T-cell (primary cell): Measurements from ENCODE around the gene ANKRD1. TPM values are rescaled to one million over a fixed set of nuclear protein-coding genes. Genes with fewer than 3 reads are reported as not detected.
A peak's percentile ranks its signal among the peaks of the same experiment; 100 is the strongest.
"Not testable (repeated sequence)": the region's sequence is repeated elsewhere in the genome, so short reads cannot be mapped to it uniquely, and the experiment has no call there.

Experiments
- ATAC-seq, 4 experiments: fragments of 200-7000 bp in 3 of 4; fragments of 150-1000 bp in 1 of 4; cut with Tn5 transposase; replicated peaks in 1 of 4; 1 replicate in 3 of 4; 2 replicates in 1 of 4; pipeline ENCODE4 v1.10.0; 2021; ENCODE audit warnings: moderate library complexity in 3 of 4, mild to moderate bottlenecking in 2 of 4, moderate number of reproducible peaks in 1 of 4
- CTCF ChIA-PET, 2 donors: fragments of 300-600 bp; sonication (Branson Sonifier 250); formaldehyde crosslinking; loops; one replicate each; lab custom pipeline; 2022; ENCODE audit warnings: antibody characterized with exemption in 2 of 2; lab: Charles Lee
- POLR2A ChIA-PET, 2 donors: fragments of 300-600 bp; sonication (Branson Sonifier 250); formaldehyde crosslinking; loops; one replicate each; lab custom pipeline; 2022; ENCODE audit warnings: antibody characterized with exemption in 2 of 2; lab: Charles Lee
- DNase-seq, 35 experiments: peaks; one replicate each; pipeline versions ENCODE4 v3.0.0 to v3.0.0-alpha.2; 2013 to 2023
- H3K27ac ChIP-seq: one replicate; pipeline ENCODE4 v1.5.1; 2013; ENCODE audit warnings: low read length
- H3K27me3 ChIP-seq, 2 experiments: replicated peaks in 1 of 2; 1 replicate in 1 of 2; 2 replicates in 1 of 2; pipeline versions ENCODE4 v1.6.1 to v1.7.0; 2013; ENCODE audit warnings: low read length in 1 of 2, mixed read lengths in 1 of 2; ENCODE audit not compliant: control insufficient read depth in 2 of 2, insufficient read depth in 2 of 2; ENCODE audit errors: extremely low read depth in 1 of 2
- H3K36me3 ChIP-seq, 2 donors: 1 replicate in 1 of 2; 2 replicates in 1 of 2; pipeline versions ENCODE4 v1.6.1 to v1.7.0; 2013; ENCODE audit warnings: low read length in 1 of 2; ENCODE audit not compliant: control insufficient read depth in 2 of 2, insufficient read depth in 1 of 2; ENCODE audit errors: extremely low read depth in 1 of 2
- H3K4me1 ChIP-seq, 2 experiments: 1 replicate in 1 of 2; 2 replicates in 1 of 2; pipeline versions ENCODE4 v1.6.1 to v1.7.0; 2013; ENCODE audit warnings: low read length in 2 of 2, mixed read lengths in 1 of 2; ENCODE audit not compliant: insufficient read depth in 2 of 2, control insufficient read depth in 1 of 2; ENCODE audit errors: extremely low read depth in 1 of 2
- H3K4me3 ChIP-seq, 2 donors: 1 replicate in 1 of 2; 2 replicates in 1 of 2; pipeline versions ENCODE4 v1.5.1 to v1.7.0; 2013; ENCODE audit warnings: mild to moderate bottlenecking in 2 of 2, low read length in 1 of 2, moderate library complexity in 1 of 2; ENCODE audit not compliant: control insufficient read depth in 1 of 2; ENCODE audit errors: extremely low read depth in 1 of 2
- H3K9me3 ChIP-seq: 2 replicates; pipeline ENCODE4 v1.7.0; 2013
- H3K27ac Mint-ChIP-seq, 2 donors: one replicate each; pipeline ENCODE4 v1.8.0; 2020 to 2021; ENCODE audit warnings: mild to moderate bottlenecking in 2 of 2, mixed read lengths in 2 of 2
- H3K27me3 Mint-ChIP-seq, 2 donors: one replicate each; pipeline ENCODE4 v1.8.0; 2021 to 2022; ENCODE audit warnings: mixed read lengths in 2 of 2
- H3K36me3 Mint-ChIP-seq: one replicate; pipeline ENCODE4 v1.8.0; 2021; ENCODE audit warnings: mixed read lengths
- H3K4me1 Mint-ChIP-seq, 3 donors: one replicate each; pipeline ENCODE4 v1.8.0; 2020 to 2022; ENCODE audit warnings: mixed read lengths in 3 of 3, mild to moderate bottlenecking in 1 of 3
- H3K4me3 Mint-ChIP-seq, 3 donors: one replicate each; pipeline ENCODE4 v1.8.0; 2020 to 2022; ENCODE audit warnings: mild to moderate bottlenecking in 3 of 3, mixed read lengths in 3 of 3, moderate library complexity in 3 of 3
- H3K9me3 Mint-ChIP-seq, 3 donors: one replicate each; pipeline ENCODE4 v1.8.0; 2020 to 2022; ENCODE audit warnings: mixed read lengths in 3 of 3
- WGBS: methylation state at CpG from one replicate; pipeline ENCODE4 v1.1.5; 2013; ENCODE audit warnings: missing lambda C conversion rate; ENCODE audit not compliant: insufficient coverage; 5-methylcytosine and 5-hydroxymethylcytosine counted together
- total RNA-seq, 35 experiments: library from RNA in 6 of 35; stranded (reverse) in 6 of 35; fragments of 120-200 nt in 1 of 35; gene quantifications; one replicate each; pipeline versions ENCODE4 v1.2.1 to v1.2.4 and lab custom pipeline; 2013 to 2026

The ANKRD1 gene
- total RNA-seq, 5 donors from 2014 or later (not counting 1 experiment from before 2014, with no cell fraction given), result not detected

DNA sequence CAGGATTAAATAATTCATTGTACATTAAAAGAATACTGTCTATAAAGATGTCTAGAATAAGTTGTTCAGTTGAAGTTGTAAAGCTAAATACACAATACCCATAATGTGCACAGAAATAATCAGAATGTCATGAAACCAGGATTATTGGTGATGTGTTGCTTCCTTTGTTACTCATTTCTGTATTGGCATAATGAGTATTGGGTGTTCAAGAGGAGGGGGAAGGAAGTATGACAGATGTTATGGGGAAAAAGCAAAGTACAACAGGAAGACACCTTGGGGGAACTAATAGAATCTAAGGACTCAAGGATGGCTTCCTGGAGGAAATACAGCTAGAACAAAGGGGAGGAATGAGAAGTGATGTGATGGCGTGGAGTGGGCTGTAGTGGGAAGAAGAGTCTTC, 15.0 kb downstream of the ANKRD1 start:
- no peak overlapping the region for H3K4me3 ChIP-seq
- WGBS, result 82% methylated on average over 1 of the region's 1 CpG
- Mint-ChIP-seq H3K27ac (no peak overlapping the region), H3K9me3 (peaks cover 0 to 7% (median 0%) of the 10 kb centered on the region in 3 donors), H3K36me3 (peaks cover 44% of the 10 kb centered on the region), H3K27me3 (no peaks in the 10 kb centered on the region), H3K4me3 (no peak overlapping the region), H3K4me1 (no peaks in the 10 kb centered on the region)
- H3K36me3 ChIP-seq, result peaks cover 0 to 18% of the 10 kb centered on the region in 2 donors
- ATAC-seq, result no peak
- ChIA-PET POLR2A (no interaction called here), CTCF (interaction anchor here in 1 of 2 donors (0.6 kb wide), 1 partner anchor 1981 kb away, joined by 4 read pairs; no protein-coding TSS in a partner anchor)
- H3K9me3 ChIP-seq, result no peaks in the 10 kb centered on the region
- DNase-seq, result no peak
- H3K27me3 ChIP-seq, result no peaks in the 10 kb centered on the region
- no peaks in the 10 kb centered on the region for H3K4me1 ChIP-seq
- H3K27ac ChIP-seq, result no peak overlapping the region

DNA sequence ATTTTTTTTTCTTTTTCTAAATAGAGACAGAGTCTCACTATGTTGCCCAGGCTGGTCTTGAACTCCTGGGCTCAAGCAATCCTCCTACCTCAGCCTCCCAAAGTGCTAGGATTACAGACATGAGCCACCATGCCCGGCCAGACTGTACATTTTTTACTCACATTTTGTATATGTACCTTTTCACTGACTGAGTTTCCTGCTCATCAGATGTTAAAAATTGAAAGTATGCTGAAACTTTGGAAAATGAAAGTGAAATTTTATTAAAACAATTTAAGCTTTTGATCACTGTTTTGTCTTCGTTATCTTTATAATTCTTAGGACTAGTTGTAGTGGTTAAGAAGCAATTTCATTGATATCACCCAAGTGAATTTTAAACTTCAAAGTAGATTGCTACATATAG, 24.0 kb downstream of the ANKRD1 start:
- H3K27ac ChIP-seq, H3K4me1 ChIP-seq, ATAC-seq, DNase-seq, H3K4me3 ChIP-seq, H3K27me3 ChIP-seq, H3K9me3 Mint-ChIP-seq, H3K27me3 Mint-ChIP-seq, H3K9me3 ChIP-seq: not testable (repeated sequence)
- ChIA-PET CTCF (interaction anchor here in 1 of 2 donors (1.1 to 1.7 kb wide), 3 partner anchors 9 to 17 kb away, joined by 3 to 7 read pairs (median 5); no protein-coding TSS in a partner anchor), POLR2A (interaction anchor here (0.5 to 0.6 kb wide), 2 partner anchors 7 to 354 kb away, joined by 3 to 7 read pairs; no protein-coding TSS in a partner anchor)
- H3K27ac Mint-ChIP-seq, result peak overlapping the region; percentile 80 to 87
- no CpG with 5 or more reads among the region's 2 CpGs for WGBS
- peaks cover 56% of the 10 kb centered on the region for H3K36me3 Mint-ChIP-seq
- peak overlapping the region; percentile 21 to 34 (median 31) for H3K4me3 Mint-ChIP-seq
- H3K36me3 ChIP-seq, result peaks cover 2 to 50% of the 10 kb centered on the region in 2 donors
- peaks cover 15 to 30% (median 22%) of the 10 kb centered on the region in 3 donors for H3K4me1 Mint-ChIP-seq

DNA sequence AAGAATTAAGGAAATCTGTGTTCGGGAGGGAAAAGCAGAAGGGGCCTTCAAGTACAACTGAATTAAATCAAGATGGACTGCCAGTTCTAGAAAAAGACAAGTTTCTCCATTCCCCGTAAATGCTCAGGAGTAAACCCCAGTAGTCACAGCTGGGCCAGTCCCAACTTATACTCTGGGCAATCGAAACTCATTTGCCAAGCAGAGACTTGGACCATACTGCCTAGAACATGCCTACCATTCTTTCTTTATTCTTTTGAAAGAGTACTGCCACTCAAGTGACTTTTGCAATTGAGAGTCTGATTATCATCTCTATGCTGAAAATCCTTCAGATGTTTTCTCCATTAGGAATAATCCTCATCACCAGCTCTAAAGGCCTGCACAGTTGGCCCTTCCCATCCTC, 27.7 kb downstream of the ANKRD1 start:
- Histone ChIP-seq H3K36me3 (peaks cover 5 to 57% of the 10 kb centered on the region in 2 donors), H3K27ac (no peak overlapping the region), H3K4me3 (no peak overlapping the region), H3K9me3 (no peaks in the 10 kb centered on the region), H3K4me1 (peaks cover 0 to 2% of the 10 kb centered on the region in 2 experiments), H3K27me3 (no peaks in the 10 kb centered on the region)
- Mint-ChIP-seq H3K9me3 (no peaks in the 10 kb centered on the region), H3K27me3 (no peaks in the 10 kb centered on the region), H3K36me3 (peaks cover 68% of the 10 kb centered on the region), H3K4me3 (no peak overlapping the region), H3K4me1 (peaks cover 19 to 43% (median 35%) of the 10 kb centered on the region in 3 donors), H3K27ac (peak overlapping the region in 1 of 2 donors; percentile 37)
- ATAC-seq (no peak), DNase-seq (no peak)
- 94% methylated on average over 2 of the region's 3 CpGs for WGBS
- POLR2A ChIA-PET, result interaction anchor here in 1 of 2 donors (0.8 kb wide), 1 partner anchor 46 kb away, joined by 3 read pairs; no protein-coding TSS in a partner anchor
- CTCF ChIA-PET, result no interaction called here

DNA sequence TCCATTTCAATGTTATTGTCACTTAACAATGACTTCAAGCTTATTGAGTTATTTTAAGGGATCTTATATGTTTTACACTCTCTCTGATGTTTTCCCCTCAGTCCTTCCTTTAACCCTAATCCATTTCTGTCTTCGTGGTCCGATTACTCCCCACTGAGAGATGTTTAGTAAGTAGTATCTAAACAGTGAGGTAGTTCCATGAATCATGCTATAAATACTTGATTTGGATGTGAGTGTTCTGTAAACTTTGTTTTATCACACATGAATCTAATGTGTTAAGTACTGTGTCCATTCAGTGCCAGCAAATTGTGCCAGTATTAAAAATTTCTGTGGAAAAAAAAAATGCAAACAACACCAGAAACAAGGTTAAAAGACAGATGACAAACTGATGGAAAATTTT, 30.5 kb downstream of the ANKRD1 start:
- Histone ChIP-seq H3K4me1 (no peaks in the 10 kb centered on the region), H3K9me3 (no peaks in the 10 kb centered on the region), H3K27me3 (no peaks in the 10 kb centered on the region), H3K4me3 (no peak overlapping the region), H3K36me3 (peaks cover 11 to 76% of the 10 kb centered on the region in 2 donors), H3K27ac (no peak overlapping the region)
- H3K27ac Mint-ChIP-seq, result no peak overlapping the region
- DNase-seq (no peak), ATAC-seq (no peak)
- peaks cover 6 to 27% (median 26%) of the 10 kb centered on the region in 3 donors for H3K4me1 Mint-ChIP-seq
- ChIA-PET CTCF (interaction anchor here (1.4 kb wide), 2 partner anchors 21 kb away, joined by 3 to 4 read pairs; no protein-coding TSS in a partner anchor), POLR2A (no interaction called here)
- H3K9me3 Mint-ChIP-seq, result no peaks in the 10 kb centered on the region
- WGBS, result no CpG with 5 or more reads among the region's 2 CpGs
- peaks cover 70% of the 10 kb centered on the region for H3K36me3 Mint-ChIP-seq
- no peaks in the 10 kb centered on the region for H3K27me3 Mint-ChIP-seq
- H3K4me3 Mint-ChIP-seq, result no peak overlapping the region

DNA sequence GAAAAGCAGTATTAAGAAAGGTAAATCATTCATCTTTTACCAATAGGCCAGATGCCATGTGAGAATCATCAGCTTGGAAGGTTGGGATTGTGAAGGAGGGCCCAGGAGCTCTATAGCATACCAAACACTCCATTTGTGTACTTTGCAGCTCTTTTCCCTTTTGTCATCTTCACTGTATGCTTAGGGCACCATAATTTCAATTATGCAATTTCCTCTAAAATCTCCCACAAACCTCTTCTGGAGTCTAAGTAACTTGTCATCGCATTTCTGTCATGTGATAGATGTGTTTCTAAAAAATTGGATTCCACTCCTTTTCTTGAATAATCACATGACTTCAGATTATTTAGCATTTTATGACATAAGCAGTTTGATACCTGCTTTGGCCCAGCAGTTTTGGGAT, 31.3 kb downstream of the ANKRD1 start:
- H3K9me3 ChIP-seq, result no peaks in the 10 kb centered on the region
- no peak overlapping the region for H3K27ac ChIP-seq
- DNase-seq (no peak), ATAC-seq (no peak)
- ChIA-PET CTCF (interaction anchor here (0.7 to 1.4 kb wide), 4 partner anchors 10 to 377 kb away, joined by 3 to 7 read pairs (median 4); no protein-coding TSS in a partner anchor), POLR2A (interaction anchor here (0.7 to 1.0 kb wide), 2 partner anchors 8 to 92 kb away, joined by 3 to 7 read pairs; no protein-coding TSS in a partner anchor)
- Mint-ChIP-seq H3K36me3 (peaks cover 72% of the 10 kb centered on the region), H3K9me3 (no peaks in the 10 kb centered on the region), H3K27ac (no peak overlapping the region), H3K4me1 (peaks cover 6 to 26% (median 25%) of the 10 kb centered on the region in 3 donors), H3K27me3 (no peaks in the 10 kb centered on the region), H3K4me3 (no peak overlapping the region)
- H3K27me3 ChIP-seq, result no peaks in the 10 kb centered on the region
- H3K4me1 ChIP-seq, result no peaks in the 10 kb centered on the region
- H3K36me3 ChIP-seq, result peaks cover 11 to 79% of the 10 kb centered on the region in 2 donors
- no peak overlapping the region for H3K4me3 ChIP-seq
- no CpG with 5 or more reads among the region's 1 CpG for WGBS

DNA sequence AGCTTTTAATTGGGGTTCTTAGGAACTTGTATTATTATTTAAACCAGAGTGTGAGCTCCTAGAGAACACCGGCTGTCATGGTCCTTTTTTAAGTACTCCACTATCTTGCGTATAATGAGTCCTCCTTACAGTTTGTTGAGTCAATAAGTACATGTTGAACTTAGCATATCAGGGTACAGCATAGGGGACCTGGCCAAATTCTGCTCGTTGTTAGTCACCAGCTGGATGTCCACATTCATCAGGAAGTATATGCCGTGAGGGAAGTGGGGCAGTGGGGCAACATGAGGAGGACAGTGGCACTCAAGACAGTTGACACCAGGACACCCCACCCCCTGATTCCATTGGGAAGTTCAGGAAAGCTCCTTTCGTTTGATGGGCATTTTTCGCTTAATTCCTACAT, 32.5 kb downstream of the ANKRD1 start:
- ATAC-seq (no peak), DNase-seq (no peak)
- H3K4me3 Mint-ChIP-seq, result no peak overlapping the region
- no peaks in the 10 kb centered on the region for H3K27me3 ChIP-seq
- H3K4me3 ChIP-seq, result no peak overlapping the region
- H3K4me1 ChIP-seq, result no peaks in the 10 kb centered on the region
- POLR2A ChIA-PET, result interaction anchor here in 1 of 2 donors (0.5 kb wide), 1 partner anchor 363 kb away, joined by 6 read pairs; no protein-coding TSS in a partner anchor
- H3K36me3 ChIP-seq, result peaks cover 13 to 77% of the 10 kb centered on the region in 2 donors
- no peaks in the 10 kb centered on the region for H3K9me3 ChIP-seq
- H3K27ac ChIP-seq, result no peak overlapping the region
- H3K4me1 Mint-ChIP-seq, result peaks cover 6 to 26% (median 17%) of the 10 kb centered on the region in 3 donors
- no peaks in the 10 kb centered on the region for H3K9me3 Mint-ChIP-seq
- no peaks in the 10 kb centered on the region for H3K27me3 Mint-ChIP-seq
- no peak overlapping the region for H3K27ac Mint-ChIP-seq
- H3K36me3 Mint-ChIP-seq, result peaks cover 66% of the 10 kb centered on the region
- WGBS, result no CpG with 5 or more reads among the region's 6 CpGs
- CTCF ChIA-PET, result interaction anchor here in 1 of 2 donors (0.7 to 1.0 kb wide), 2 partner anchors 9 to 505 kb away, joined by 3 read pairs; no protein-coding TSS in a partner anchor
